ENCODE results near the gene ITGB5.
"Not testable (repeated sequence)": the region's sequence is repeated elsewhere in the genome, so short reads cannot be mapped to it uniquely, and the experiment has no call there.

ITGB5 gene

DNA sequence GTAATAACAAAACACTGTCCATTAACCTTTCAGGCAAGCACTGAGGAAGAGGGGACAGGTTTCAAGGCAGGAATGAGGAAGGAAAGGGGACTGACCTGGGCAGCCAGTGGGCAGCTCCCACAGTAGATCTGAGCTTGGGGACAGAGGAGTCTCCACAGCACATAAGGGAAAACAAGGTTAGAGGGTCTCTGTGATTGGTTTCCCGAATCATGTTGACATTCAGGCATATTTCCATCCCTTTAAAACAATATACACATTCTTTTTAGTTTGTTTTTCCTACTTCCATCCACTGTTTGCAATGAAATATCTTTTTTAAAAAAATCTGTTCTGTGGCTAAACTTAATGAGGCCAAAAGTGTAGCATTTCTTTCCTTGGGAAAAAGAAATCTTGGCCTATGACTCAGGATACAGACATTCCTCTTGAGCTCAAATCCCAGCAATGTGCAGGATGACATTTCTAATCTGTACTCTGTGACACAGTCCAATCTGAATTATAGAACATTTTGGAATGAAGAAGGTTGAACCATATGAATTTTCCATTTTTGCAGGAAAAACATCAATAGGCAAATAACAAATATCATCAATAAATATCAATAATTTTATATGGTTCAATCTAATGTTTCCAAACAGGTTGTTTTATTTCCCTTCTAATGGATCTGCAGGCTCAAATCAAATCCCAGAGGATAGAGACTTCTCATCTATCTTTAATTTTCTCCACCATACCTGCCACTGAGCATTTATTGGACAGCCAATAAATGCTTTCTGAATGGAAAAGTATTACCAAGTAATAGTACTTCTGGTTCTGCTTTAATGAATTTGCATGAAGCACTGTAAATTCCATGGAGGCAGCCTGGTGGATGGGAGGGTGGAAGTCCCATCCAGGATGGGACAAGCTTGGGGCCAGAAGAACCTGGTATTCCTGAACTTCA is 54.1 kb downstream of the ITGB5 start:
- no peak for DNase-seq

DNA sequence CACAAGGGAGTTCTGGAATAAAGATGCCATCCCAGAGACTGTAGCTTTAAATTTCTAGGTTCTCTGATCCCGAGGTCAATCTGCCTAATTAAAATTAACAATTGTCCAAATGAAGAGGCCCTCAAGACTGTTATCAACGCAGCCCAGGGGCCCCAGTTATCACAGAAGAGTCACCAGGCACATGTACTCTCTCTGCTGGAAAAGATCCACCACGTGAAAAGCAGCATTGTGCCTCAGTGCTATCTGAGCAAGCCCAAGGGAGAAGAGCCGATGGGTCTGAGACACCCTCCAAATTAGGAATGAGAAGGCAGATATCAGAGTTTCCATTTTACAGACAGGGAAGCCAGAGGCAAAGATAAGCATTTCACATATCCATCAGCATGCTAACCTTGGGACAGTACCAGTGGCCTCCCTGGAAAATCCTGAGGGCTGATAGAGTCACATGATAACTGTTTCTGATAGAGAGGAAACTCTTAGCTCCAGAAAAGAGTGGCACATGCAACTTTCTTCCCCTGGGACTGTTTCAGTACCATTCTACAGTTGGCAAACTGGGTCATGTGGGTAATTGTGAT is 55.5 kb downstream of the ITGB5 start:
- DNase-seq: no peak

DNA sequence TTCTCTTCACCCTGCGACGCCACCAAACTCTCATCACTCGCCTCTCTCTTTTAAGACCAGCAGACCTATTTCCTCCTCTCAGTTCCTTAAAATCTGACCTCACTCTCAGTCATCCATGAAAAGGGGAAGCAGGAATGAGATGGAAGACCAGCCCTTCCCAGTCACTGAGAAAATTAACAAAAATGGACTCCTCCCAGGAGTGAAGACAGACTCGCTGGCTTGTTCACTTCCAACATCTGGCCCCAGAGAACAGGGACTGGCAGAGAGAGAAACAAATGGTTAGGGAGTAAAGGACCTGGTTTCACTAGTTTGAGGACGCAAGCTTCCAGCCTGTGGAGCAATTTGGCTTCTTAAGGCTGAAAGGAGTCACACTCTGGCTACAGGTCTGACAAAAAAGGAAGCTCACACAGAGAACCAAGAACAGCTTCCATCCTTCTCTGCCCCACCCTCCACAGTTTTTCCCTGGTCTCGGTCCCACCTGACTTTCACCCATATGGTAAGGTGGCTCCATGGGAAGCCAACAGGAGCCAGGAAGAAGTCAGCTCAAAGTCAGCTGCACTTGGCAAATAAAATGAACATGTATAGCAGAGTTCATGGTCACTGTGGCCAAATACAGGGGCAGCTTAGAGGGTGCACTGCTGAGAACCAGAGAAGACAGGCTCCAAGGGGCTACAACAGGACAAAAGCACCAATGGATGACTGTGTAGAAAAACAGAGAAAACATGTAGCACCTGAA is 57.2 kb downstream of the ITGB5 start:
- no peak for DNase-seq

DNA sequence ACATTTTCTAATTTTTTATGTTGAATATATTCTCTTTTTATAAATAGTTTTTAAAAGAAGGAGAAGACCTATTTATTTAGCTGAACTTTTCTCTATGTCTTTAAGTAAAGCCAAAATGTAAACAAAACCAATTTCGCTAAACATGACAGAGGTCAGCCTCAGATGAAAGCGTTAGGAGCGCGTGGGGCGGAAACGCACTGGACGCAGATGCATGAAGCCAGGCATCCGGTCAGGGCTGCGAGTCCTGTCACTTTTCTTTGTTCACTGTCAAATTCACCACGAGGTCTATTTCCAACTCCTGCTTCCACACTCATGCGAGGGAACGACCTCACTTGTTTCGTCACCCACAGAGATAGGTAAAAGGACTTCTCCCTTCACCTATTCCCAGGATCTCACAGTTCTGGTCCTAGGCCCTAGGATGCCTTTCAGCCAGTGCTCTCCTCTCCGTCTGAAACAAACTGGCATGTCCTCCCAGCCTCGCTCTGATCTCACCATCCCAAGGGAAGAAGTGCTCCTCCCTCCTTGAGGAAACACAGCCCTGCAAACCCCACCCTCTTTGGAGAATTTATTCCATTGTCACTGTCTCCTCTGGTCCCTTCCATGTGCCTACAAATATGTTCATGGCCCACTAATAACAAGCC is 57.9 kb downstream of the ITGB5 start:
- DNase-seq: no peak

DNA sequence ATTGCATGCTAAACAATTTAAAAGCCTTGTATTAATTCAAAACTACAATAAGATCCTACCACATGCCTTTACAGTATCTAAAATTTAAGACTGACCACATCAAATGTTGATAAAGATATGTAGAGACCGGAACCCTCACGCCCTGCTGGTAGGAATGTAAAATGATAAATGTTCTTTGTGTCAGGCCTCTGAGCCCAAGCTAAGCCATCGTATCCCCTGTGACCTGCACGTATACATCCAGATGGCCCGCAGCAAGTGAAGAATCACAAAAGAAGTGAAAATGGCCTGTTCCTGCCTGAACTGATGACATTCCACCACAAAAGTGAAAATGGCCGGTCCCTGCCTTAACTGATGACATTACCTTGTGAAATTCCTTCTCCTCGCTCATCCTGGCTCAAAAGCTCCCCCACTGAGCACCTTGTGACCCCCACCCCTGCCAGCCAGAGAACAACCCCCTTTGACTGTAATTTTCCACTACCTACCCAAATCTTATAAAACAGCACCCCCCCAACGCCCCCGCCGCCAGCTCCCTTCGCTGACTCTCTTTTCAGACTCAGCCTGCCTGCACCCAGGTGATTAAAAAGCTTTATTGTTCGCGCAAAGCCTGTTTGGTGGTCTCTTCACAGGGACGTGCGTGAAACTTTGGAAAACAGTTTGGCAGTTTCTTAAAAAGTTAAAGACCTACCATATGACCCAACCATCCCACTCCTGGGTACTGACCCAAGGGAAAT is 59.5 kb downstream of the ITGB5 start:
- DNase-seq: not testable (repeated sequence)

DNA sequence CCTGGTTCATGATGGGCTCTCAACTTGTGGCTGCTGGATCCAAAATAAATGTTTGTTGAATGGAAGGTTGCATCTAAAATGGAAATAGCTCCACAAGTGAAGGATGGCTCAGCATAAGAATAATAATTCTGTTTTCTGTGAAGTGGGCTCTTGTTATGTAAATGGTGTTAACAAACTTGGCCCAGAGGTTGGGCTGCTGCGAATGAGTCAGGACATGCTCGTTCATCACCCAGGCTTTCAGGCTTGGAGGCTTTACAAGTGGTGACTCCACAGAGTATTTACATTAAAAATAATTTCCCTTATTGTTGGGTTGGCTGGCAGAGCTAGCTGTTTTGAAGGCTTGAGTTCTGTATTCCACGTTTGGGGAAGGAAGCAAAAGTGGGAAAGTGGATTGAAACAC is 60.5 kb downstream of the ITGB5 start:
- DNase-seq: no peak

DNA sequence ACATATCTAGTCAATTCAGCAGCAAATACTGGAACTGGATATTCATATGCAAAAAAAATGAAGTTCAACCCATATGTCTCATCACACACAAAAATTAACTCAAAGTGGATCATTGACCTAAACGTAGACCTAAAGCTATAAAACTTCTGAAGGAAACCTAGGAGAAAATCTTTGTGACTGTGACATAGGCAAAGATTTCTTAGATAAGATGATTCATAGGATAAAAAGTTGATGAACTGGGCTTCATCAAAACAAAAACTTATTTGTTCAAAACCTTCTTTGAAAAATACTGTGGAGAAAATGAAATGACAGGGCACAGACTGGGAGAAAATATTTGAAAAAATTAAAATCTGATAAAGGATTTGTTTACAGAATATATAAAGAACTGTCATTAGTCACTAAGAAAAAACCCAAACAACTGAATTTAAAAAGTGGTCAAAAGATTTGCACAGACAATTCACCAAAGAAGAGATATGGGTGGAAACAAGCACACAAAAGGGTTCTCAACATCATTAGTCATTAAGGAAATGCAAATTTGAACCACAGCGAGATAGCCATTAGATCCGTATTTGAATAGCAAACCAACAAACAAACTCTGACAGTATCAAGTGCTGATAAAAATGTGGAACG is 62.8 kb downstream of the ITGB5 start:
- DNase-seq: no peak

DNA sequence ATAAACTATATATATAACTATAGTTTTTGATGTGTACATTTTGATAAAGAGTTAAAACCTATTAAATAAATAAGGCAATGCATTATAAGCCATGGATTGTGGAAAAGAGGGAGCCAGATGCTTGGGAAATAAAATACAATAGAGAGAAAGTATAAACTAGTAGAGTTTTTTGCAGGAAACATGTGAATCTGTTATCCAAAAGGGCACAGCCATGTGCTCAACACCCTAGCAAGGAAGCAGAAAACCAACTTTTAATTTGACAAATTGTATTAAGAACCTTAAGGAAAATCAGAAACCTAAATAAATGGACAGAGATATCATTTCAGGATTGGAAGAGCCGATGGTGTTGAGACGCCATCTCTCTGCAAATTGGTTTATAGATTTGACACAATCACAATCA is 63.5 kb downstream of the ITGB5 start:
- DNase-seq: no peak

DNA sequence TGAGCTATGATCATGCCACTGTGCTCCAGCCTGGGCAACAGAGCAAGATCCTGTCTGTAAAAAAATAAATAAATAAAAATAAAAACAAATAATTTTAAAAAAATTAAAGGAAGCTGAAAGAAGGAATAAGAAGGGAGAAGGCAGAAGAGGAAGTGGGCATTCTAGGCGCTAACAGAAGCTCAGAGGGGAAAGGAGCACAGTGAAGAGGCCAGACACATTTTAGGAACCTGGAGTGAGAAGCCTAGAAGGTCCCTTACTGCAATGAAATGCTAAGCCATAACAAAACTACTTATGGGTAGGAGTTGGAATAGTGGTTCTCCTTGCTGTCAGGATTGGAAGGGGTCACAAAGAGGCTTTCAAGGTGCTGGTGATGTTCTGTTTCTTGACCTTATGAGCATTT is 64.0 kb downstream of the ITGB5 start:
- no peak for DNase-seq

DNA sequence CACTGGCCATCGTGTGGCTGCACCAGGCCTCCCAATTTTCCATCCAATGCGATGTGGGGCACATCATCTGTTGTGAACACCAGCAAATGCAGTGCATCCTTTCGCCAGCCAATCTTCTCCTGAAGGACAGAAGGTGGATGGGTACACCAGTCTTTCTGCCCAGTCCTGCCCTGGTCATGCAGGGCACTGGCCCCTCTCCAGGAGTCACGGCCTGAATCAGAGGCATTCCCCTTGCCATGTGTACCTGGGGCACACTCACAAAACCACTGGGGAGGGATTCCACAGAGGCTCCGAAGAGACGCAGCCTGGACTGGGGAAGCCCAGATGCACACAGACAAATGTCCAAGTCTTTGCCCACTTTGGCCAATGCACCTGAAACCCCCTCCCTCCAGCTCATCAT is 65.8 kb downstream of the ITGB5 start:
- DNase-seq: no peak

DNA sequence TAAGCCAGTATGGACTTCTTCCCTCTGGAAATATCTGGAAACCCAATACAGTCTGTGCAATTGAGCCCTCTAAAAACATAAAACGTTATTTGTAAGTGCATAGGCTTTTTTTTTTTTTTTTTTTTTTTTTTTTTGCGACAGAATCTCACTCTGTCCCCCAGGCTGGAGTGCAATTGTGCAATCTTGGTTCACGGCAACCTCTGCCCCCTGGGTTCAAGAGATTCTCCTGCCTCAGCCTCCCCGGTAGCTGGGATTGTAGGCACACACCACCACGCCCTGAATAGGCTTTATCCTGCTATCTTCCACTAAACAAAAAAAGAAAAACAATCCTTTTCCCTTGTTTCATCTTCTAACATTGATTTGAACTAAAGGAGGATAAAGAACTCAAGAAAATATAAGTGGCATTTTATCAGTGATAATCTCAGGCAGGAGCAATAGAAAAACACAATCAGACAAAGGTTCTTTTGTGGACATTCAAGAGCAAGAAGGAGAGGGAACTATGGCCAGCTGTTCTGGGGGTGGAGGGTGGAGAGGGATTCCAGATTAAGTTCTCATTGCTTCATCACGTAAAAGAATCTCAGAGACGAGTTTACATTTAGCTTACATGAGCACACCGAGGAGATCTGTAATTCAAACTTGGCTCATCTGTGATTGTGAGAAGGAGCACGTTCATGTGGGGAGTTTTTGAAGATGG is 68.6 kb downstream of the ITGB5 start:
- no peak for DNase-seq

DNA sequence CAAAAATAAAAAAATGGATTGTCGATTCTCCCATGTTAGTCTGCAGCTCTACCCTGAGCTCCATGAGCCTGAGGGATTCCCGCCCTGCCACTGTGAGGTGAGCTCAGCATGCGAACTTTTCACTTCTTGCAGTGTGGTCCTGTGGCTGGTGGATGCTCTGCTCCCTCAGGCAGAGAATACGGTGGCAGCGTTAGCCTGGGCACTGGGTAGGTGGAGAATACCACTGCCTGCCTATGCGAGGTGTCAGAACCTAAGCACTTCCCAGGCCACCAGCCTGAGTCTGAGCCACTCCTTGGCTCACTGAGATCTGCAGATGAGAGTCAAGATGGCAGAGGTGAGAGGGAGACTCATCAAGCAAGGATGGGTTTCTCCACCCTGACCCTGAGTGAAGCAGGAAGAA is 70.1 kb downstream of the ITGB5 start:
- no peak for DNase-seq

DNA sequence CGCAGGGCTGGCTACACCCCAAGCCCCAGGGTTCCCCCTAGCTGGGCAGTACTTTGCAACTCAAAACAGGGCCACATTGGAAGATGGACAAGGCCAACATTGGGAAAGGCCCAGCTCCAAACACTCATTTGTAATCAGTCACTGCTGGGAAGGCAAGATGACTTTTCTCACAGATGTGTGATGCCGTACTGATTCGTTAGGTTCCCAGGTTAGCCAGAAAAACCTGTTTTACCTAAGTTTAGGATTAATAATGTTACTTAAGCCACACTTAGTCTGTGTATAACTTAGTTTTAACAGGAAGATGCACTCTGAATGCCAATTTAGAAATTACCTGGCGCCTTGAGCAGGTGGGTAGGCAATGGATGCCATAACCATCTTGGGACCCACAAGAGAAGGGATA is 71.0 kb downstream of the ITGB5 start:
- no peak for DNase-seq

DNA sequence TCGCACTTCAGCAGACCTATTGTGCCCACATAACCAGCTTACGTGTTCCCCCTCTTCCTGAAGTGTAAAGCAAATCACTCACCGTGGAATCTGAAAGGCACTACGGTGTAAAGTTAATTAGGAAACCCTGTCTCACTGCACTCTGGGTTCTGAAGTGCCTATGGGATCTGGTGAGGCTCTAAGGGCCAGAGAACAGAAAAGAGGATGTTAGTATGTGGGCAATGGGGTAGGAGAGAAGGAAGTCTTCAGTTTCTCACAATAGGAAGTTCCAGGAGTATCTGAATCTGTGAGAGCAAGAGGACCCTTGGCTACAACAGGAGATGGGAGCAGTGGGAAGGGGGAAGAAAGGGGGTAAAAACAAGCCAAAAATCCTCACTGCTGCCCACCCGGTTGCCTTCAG is 71.4 kb downstream of the ITGB5 start:
- no peak for DNase-seq

DNA sequence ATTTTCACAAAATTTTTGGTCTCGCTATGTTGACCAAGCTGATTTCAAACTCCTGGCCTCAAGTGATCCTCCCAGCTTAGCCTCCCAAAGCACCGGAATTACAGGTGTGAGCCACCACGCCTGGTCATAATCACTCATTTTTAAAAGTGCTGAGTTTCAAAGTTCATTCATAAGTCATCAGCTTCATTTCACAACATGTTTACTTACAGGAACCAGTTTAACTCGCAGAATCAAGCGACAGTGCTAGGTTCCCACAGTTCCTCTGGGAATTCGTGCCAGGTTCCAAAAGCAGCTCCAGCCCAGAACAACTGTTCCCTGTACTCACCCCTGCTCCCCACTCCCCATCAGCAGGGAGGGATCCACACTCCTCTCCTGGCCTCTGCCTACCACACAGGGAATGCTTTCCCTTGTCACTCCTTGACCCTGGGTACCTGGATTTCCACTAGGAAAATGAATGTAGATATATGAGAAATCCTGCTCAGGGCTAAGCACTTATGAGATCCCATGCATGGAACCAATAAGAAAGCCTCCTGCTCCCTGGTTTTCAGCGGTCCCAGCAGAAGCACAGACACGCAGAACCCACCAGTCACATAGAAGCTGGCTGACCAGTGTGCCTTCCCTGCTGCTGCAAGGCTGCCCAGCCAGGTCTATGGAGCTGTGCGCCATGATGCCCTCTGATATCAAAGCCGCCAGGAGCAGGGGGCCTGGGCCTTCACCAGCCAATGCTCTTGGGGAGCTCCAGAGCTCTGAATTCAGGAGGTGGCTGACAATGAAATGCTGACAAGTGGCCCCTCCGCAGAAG is 72.3 kb downstream of the ITGB5 start:
- no peak for DNase-seq

DNA sequence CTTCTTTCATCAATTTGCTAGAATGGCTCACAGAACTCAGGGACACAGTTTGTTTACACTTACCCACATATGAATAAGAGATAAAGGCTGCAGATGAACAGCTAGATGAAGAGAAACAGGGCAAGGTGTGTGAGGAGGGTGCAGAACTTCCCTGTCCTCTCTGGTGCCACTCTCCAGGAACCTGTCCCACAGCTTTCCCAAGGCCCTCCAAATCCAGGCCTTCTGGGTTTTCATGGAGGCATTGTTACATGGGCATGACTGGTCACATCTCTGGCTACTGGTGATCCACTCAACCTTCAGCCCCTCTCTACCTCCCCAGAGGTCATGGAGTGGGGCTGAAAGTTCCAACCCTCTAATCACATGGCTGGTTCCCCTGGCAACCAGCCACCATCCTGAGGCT is 73.6 kb downstream of the ITGB5 start:
- DNase-seq: no peak

DNA sequence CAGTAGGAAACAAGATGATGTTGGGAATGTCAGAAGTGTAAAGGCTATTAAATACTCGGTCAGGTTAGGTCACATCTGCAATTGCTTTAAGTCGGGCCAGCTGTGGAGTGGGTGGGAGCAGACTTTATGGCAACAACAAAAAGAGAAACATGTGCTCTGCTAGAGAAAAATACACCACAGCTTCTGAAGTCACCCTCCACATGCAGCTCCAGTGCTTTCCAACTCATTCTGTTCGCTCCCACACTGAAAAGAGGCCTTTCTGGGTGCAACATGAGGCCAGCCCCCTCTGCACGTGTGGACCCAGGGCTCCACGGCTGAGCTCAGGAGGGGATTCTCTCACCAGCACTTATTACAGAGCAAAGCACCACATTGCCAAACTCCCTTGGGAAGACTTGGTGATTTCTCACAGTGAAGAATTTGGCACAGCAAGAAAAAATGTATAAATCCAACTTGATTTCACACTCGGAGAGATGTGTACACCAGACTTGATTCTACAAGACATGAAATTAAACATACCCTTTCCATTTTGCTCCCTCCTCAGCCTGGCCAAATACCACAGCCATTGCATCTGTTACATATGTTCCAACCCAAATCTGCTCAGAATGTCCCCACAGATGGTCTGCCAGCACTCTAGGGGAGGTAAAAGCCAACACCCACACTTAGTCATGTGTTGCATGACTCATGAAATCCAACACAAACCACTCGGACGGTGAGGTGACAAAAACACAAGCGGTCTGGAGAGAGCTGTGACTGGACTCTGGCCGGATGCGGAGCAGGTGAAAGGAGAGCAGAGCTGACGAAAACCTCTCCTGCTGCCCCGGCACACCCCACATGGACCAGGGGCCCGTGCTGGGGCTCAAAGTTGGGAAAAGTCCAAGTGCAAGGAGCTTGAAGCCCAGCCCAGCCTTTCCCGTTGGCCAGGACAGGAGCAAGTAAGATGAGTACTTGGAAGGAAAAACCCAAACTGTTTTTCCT is 74.6 kb downstream of the ITGB5 start:
- DNase-seq: no peak

DNA sequence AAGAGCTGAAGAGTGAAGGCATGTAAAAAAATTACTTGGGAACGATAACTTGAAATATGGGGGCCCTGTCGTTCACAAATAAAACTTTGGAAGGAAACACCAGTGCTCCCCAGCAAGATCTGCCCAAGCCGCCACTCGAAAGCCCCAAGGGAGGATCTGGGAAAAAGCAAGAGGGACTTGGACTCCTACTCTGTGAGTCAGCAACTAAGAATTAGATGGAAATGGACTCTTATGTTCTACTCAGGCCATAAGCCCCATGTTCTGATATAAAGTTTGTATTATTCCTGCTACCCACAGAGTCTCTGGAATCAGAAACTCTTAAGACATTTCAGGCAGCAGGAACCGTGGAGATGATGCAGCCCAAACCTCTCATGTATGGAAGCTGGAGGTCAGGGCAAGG is 75.7 kb downstream of the ITGB5 start:
- DNase-seq: no peak

DNA sequence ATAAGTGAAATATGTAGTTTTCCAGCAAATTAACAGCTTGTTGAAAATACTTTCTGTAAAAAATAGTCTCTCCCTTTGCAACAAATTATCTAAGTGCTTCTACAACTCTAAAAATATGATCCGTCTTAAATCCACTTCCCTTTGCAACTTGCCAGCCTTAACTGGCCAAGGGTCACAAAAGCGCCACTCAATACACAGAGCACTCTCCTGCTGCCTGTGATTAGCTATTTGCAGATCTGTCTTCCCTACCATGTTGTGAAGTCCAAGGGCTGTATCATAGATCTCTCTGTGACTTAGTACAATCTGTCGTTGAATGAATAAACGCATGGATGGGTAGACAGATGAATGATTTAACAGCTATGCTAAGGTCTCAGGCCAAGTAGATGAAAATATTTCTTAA is 76.2 kb downstream of the ITGB5 start:
- DNase-seq: no peak

DNA sequence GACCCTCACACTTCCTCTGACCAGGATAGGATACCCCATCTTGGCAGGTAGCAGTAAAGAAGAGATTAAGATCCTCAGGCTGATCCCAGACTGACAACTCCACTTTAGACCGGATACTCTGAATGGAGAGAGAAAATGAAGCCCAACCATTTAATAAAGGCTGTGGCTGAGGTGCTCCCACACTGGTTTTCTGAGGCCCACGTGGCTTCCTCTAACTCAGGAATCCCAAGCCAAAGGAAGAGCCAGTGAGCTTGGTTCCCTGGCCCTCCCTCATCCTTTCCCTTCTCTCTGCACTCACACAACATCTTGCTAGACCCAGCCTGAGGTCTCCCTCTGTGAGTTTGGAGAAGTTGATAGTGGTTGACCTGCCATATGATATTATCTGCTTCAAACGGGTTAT is 78.1 kb downstream of the ITGB5 start:
- DNase-seq: no peak
